ENCODE results near the gene TEX51.

The TEX51 gene

DNA sequence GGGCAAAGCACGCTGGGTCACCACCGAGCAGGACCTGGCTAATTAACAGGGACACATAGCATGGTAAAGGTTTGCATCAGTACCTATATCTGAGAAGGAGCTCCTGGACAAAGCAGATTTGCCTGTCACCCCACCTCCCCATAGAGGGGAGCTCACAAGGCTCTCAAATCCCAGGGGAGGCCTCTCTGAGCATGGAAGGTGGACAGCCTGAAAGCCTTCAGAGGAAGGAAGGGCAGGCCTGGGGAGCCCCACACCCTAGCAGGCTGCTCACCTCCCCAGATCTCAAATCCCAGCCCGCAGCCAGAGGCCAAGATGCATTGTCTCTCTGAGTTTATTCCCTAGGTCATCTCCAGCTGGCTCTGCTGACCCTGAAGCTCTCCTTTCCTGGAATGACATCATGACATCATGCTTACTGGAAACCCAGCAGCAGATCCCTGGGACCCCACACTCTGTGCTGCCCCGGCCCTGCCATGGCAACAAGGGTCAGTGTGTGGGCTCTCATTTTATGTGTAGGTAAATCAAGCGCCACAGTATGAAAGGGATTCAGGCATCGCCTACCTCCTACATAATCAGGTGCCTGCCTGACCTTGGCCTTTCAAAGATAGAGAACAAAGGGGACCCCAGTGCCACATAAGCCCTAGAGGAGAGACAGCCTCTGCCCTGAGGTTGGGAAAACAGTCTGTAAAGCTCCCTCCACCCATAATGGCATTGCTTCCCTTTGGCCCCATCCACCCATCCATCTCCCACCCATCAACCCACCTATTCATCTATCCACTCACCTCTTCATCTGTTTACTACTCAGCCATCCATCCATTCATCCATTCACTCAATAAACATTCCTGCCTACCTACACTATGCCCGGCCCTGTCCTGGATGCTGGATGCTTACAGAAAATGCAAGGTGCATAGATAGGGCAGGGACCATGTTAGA lies 15.7 kb upstream of the TEX51 start:
- TF ChIP-seq, protein P1, sequence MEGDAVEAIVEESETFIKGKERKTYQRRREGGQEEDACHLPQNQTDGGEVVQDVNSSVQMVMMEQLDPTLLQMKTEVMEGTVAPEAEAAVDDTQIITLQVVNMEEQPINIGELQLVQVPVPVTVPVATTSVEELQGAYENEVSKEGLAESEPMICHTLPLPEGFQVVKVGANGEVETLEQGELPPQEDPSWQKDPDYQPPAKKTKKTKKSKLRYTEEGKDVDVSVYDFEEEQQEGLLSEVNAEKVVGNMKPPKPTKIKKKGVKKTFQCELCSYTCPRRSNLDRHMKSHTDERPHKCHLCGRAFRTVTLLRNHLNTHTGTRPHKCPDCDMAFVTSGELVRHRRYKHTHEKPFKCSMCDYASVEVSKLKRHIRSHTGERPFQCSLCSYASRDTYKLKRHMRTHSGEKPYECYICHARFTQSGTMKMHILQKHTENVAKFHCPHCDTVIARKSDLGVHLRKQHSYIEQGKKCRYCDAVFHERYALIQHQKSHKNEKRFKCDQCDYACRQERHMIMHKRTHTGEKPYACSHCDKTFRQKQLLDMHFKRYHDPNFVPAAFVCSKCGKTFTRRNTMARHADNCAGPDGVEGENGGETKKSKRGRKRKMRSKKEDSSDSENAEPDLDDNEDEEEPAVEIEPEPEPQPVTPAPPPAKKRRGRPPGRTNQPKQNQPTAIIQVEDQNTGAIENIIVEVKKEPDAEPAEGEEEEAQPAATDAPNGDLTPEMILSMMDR (conservative IDR thresholded peaks at IDR 0.05): no peak
- H3K27ac ChIP-seq: no peak overlapping the region

DNA sequence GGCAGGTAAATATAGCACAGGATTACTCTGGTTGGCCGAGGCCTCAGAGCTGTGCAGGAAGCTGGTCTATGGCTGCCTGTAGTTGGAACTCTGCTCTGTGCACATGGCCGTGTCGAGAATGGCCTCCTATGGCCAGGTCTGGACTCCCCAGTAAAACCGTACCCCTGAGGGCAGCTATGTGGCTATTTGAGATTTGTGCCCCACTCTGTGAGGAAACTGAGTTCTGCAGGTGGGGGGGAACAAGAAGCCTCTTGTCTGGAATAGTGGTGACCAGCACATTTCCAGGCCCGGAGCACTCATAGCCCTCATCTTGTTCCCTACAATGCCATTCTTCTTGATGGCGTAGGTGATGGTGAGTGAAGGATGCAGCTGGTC lies 15.0 kb upstream of the TEX51 start:
- TF ChIP-seq, protein P1 (conservative IDR thresholded peaks at IDR 0.05): no peak
- no peak overlapping the region for H3K27ac ChIP-seq

DNA sequence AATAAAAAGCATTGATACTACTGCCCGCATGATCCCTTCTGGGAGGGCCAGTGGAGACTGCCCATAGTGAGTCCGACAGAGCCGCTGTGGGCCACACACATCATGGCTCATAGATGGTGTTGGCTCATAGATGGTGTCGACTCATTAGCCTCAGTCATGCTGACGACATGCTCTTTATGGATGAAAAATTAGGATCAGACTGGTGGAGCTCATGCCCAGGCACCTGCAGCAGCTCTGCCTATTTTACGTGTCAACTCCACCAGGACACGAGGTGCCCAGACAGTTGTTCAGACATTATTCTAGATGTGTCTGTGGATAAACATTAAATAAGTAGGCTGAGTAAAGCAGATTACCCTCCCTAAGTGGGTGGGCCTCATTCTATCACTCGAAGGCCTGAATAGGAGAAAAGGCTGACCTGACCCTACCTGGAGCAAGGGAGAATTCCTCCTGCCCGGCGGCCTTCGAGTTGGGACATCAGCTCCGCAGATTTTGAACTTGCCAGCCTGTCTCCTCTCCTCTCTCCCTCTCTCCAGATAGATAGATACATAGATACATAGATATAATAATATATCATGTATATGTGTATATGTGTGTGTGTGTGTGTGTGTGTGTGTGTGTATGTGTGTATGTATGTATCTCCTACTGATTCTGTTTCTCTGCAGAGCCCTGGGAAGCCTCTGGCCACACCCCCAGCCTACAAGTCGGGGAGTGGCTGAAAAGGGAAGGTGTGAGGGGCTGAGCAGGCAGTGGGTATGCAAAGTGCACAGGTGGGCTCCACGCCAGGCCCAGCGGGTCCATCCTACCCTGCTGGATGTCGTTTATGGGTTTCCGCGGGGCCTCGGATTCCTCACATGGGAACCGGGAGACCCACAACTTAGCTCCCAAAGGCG lies 13.6 kb upstream of the TEX51 start:
- TF ChIP-seq, protein P1 (conservative IDR thresholded peaks at IDR 0.05): no peak
- no peak overlapping the region for H3K27ac ChIP-seq

DNA sequence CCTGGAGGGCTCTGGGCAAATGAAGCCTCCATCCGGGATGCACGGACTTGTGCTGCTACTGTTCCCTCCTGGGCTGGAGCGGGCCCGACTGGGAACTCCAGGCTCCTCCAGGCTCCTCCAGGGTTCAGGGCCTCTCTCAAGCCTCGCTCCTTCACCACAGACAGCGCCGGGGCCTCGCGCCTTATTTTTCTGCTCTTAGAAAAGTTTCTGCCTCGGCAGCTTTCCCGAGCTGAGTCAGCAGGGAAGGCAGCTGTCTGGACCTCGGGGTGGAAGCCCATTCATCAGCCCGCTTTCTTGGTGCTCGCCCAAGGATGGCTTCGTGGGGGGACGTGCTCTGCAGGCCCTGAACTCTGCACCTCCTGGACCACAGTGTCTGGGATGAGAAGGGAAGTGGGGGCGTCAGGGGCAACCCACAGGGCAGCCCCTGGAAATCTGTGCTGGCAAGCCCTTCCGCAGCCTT lies 12.9 kb upstream of the TEX51 start:
- no peak overlapping the region for H3K27ac ChIP-seq
- TF ChIP-seq, protein P1 (conservative IDR thresholded peaks at IDR 0.05): no peak

DNA sequence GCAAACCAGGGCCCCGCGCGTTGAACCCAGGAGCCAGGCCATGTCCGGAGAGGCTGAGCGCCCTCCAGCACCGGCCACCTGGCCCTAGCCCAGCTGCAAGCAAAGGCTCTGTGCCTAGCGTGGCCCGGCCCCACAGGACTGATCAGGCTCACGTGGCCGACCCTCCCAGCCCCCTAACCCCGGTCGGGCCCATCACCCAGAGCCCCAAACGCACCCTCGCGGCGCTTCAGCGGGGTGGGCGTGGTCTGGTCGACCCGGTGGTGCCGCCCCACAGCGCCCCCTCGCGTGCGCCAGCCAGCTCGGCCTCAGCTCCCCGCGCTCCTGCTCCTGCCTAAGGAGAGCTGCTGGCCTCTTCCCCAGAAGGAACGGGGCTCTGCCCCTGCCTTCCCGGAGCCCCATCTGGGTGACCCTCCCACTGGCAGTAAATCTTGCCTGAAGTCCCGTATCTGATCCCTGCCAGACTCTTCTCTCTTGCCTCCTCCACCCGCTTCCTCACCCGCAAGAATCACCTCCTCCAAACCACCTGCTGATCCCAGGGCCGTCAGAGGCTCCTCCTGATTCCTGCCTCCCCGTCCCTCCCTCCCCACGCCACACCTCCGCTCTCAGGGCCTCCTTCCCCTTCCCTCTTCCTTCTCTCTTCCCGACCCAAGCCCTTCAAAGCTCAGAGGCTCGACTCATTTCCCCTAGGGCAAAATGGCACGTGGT lies 12.3 kb upstream of the TEX51 start:
- no peak overlapping the region for H3K27ac ChIP-seq
- TF ChIP-seq, protein P1 (conservative IDR thresholded peaks at IDR 0.05): no peak

DNA sequence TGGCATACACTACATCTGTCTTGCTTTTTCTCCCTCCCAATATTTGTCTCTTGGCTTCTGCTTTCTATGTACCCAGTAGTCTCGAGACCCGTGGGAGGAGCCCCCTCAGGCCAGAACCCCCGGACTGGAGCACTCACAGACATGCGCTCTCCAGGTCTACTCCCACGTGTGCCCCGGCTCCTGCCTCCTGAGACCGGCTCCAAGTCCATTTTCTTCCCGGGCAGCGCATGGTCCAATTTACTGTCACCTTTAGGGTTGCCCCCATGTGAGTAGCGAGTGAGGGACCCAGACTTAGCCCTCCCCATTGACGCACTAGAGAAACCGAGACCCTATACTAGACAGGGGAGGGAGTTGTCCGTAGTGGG lies 11.8 kb upstream of the TEX51 start:
- TF ChIP-seq, protein P1 (conservative IDR thresholded peaks at IDR 0.05): no peak
- H3K27ac ChIP-seq: no peak overlapping the region
